GM12873 (cell line): ENCODE measurements around the gene THSD4.

ENCODE experiments used
- CTCF ChIP-seq: IDR thresholded peaks from 2 replicates; pipeline ENCODE4 v1.5.1; 2012; ENCODE audit warnings: low read depth, mild to moderate bottlenecking, moderate library complexity, low read length, control low read depth; ENCODE audit not compliant: insufficient read depth; ENCODE audit errors: missing control alignments

THSD4 gene

GRCh38 chr15:71654042-71654719, 538.9 kb downstream of the THSD4 start:
- TF ChIP-seq CTCF: no peak

- TF ChIP-seq CTCF: no peak
These were observed 539.5 kb downstream of the THSD4 start for GRCh38 chr15:71654720-71655174.

- no peak for TF ChIP-seq CTCF
These were observed 541.2 kb downstream of the THSD4 start for GRCh38 chr15:71656425-71656824.

- TF ChIP-seq CTCF: no peak
These were observed 541.9 kb downstream of the THSD4 start for GRCh38 chr15:71657141-71657540.

- TF ChIP-seq CTCF: no peak
These were observed 542.8 kb downstream of the THSD4 start for GRCh38 chr15:71658036-71658435.

- no peak for TF ChIP-seq CTCF
These were observed 543.8 kb downstream of the THSD4 start for GRCh38 chr15:71658827-71659729.

- TF ChIP-seq CTCF: no peak
These were observed 544.4 kb downstream of the THSD4 start for GRCh38 chr15:71659730-71660067.
